SU-DHL-6 (cell line): ENCODE results near the gene SMARCD3.

Experiments used
- H2AFZ ChIP-seq: fragments of 200-600 bp; sonication (generic); 2 replicates; pipeline ENCODE4 v1.6.1; 2014; ENCODE audit warnings: low read depth, mild to moderate bottlenecking, moderate library complexity, mixed read lengths, antibody characterized with exemption, low read length; ENCODE audit not compliant: severe bottlenecking
- H3F3A ChIP-seq: fragments of 200-600 bp; shearing (Covaris generic); 2 replicates; pipeline ENCODE4 v1.6.0; 2016; ENCODE audit warnings: antibody characterized with exemption, mild to moderate bottlenecking; ENCODE audit not compliant: insufficient read depth
- H3K27ac ChIP-seq: fragments of 200-600 bp; sonication (generic); 2 replicates; pipeline ENCODE4 v1.5.1; 2016; ENCODE audit warnings: low read depth, mild to moderate bottlenecking, low read length, moderate library complexity, mixed read lengths
- H3K27me3 ChIP-seq: fragments of 200-600 bp; sonication (generic), shearing (Covaris generic); 2 replicates; pipeline ENCODE4 v1.6.0; 2014; ENCODE audit warnings: mild to moderate bottlenecking, low read length
- H3K36me3 ChIP-seq: fragments of 200-600 bp; sonication (generic); 2 replicates; pipeline ENCODE4 v1.6.1; 2014; ENCODE audit warnings: mild to moderate bottlenecking, low read length, mixed read lengths
- H3K4me2 ChIP-seq: fragments of 300-600, 200-600 bp; shearing (Covaris generic), sonication (generic); 2 replicates; pipeline ENCODE4 v1.6.0; 2014; ENCODE audit warnings: low read length, low read depth, mild to moderate bottlenecking; ENCODE audit not compliant: poor library complexity, severe bottlenecking
- H3K4me3 ChIP-seq: fragments of 200-600 bp; sonication (generic); 2 replicates; pipeline ENCODE4 v1.5.1; 2014; ENCODE audit warnings: antibody characterized with exemption, low read length, mild to moderate bottlenecking, mixed read lengths; ENCODE audit not compliant: insufficient read depth, poor library complexity, severe bottlenecking
- H3K79me2 ChIP-seq: fragments of 200-600 bp; sonication (generic); 2 replicates; pipeline ENCODE4 v1.6.1; 2014; ENCODE audit warnings: mild to moderate bottlenecking, low read length, moderate library complexity; ENCODE audit not compliant: insufficient read depth
- H3K9ac ChIP-seq: fragments of 200-600 bp; sonication (generic); 2 replicates; pipeline ENCODE4 v1.7.0; 2014; ENCODE audit warnings: mild to moderate bottlenecking, low read length
- H3K9me2 ChIP-seq: fragments of 200-600 bp; sonication (generic); replicated peaks from 2 replicates; pipeline ENCODE4 v1.6.1; 2014; ENCODE audit warnings: low read length; ENCODE audit not compliant: insufficient read depth
- H3K9me3 ChIP-seq: fragments of 200-600 bp; sonication (generic); 2 replicates; pipeline ENCODE4 v1.6.1; 2014; ENCODE audit warnings: low read length, mixed read lengths; ENCODE audit not compliant: insufficient read depth
- H4K20me1 ChIP-seq: fragments of 200-600 bp; sonication (generic); 2 replicates; pipeline ENCODE4 v1.6.1; 2014; ENCODE audit warnings: low read depth, mild to moderate bottlenecking, antibody characterized with exemption, low read length, moderate library complexity, mixed read lengths
- EZH2phosphoT487 ChIP-seq: fragments of 200-600 bp; sonication (generic), shearing (Covaris generic); conservative IDR thresholded peaks from 2 replicates; pipeline ENCODE4 v1.6.1; 2018; ENCODE audit warnings: mild to moderate bottlenecking, antibody characterized with exemption, low read length, moderate library complexity, mixed read lengths
- TF ChIP-seq, protein P1 (sequence below): fragments of 200-600 bp; sonication (generic); IDR thresholded peaks from one replicate; pipeline ENCODE4 v1.5.1; 2017; ENCODE audit warnings: antibody characterized with exemption, mild to moderate bottlenecking, low read length, moderate library complexity; ENCODE audit not compliant: insufficient read depth, poor library complexity, severe bottlenecking

Gene SMARCD3

DNA sequence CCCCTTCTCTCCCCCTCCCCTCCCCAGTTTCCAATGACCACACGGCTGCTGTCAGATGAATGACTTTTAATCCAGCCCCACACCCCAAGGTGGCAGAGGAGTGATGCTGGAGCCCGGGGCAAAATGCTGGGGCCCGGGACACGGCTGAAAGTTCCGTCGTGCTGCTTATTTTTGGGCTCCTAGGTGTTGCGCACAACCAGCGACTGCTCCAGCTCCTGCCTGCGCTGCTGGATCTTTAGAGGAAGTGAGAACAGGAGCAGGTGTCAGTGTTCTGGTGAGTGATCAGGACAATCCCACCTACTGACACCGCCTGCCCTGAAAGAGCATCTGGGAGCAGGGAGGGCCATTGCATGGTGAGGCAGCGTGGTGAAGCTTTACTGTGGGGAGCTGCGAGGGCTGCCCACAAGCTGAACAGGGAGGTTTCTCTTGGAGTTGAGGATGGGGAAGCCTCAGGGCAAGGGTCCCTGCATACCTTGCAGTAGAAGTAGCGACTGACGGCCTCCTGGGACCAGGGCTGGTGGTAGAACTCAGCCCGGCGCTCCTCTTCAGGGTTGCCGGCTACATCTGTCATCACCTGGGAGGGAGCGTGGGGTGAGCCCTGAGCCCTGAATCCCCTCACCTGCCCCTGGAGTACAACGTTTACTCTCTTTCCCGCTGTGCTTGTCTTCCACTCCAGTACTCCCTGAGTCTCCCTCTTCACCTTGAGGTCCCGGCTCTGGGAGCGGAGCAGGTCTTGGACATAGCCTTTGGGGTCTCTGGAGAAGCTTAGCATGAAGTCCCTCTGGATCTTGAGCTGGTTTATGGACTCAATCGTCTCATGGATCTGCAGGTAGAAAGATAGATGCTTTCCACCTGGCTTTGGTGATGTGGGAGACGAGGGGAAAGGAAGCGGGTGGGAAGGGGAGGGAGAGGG, 9.3 kb downstream of the SMARCD3 start:
- TF ChIP-seq, protein P1, sequence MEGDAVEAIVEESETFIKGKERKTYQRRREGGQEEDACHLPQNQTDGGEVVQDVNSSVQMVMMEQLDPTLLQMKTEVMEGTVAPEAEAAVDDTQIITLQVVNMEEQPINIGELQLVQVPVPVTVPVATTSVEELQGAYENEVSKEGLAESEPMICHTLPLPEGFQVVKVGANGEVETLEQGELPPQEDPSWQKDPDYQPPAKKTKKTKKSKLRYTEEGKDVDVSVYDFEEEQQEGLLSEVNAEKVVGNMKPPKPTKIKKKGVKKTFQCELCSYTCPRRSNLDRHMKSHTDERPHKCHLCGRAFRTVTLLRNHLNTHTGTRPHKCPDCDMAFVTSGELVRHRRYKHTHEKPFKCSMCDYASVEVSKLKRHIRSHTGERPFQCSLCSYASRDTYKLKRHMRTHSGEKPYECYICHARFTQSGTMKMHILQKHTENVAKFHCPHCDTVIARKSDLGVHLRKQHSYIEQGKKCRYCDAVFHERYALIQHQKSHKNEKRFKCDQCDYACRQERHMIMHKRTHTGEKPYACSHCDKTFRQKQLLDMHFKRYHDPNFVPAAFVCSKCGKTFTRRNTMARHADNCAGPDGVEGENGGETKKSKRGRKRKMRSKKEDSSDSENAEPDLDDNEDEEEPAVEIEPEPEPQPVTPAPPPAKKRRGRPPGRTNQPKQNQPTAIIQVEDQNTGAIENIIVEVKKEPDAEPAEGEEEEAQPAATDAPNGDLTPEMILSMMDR, result no peak
- TF ChIP-seq EZH2phosphoT487, result no peak
- Histone ChIP-seq H3K4me2 (no peak overlapping the region), H3K9ac (no peak overlapping the region), H3K79me2 (peaks cover 3% of the 10 kb centered on the region; the same call in 1 of the 2 replicates), H4K20me1 (no peaks in the 10 kb centered on the region), H3K4me3 (no peak overlapping the region), H2AFZ (no peak overlapping the region), H3K27ac (no peak overlapping the region), H3K9me3 (no peaks in the 10 kb centered on the region), H3F3A (no peaks in the 10 kb centered on the region), H3K36me3 (no peaks in the 10 kb centered on the region), H3K27me3 (no peaks in the 10 kb centered on the region), H3K9me2 (no peaks in the 10 kb centered on the region)

DNA sequence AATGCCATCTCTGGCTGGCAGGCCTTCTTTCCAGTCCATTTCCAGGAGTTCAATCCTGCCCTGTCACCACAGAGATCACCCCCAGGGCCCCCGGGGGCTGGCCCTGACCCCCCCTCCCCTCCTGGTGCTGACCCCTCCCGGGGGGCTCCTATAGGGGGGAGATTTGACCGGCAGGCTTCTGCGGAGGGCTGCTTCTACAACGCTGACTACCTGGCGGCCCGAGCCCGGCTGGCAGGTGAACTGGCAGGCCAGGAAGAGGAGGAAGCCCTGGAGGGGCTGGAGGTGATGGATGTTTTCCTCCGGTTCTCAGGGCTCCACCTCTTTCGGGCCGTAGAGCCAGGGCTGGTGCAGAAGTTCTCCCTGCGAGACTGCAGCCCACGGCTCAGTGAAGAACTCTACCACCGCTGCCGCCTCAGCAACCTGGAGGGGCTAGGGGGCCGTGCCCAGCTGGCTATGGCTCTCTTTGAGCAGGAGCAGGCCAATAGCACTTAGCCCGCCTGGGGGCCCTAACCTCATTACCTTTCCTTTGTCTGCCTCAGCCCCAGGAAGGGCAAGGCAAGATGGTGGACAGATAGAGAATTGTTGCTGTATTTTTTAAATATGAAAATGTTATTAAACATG, 10.2 kb downstream of the SMARCD3 start:
- Histone ChIP-seq H3K27ac (no peak overlapping the region), H3K4me3 (no peak overlapping the region), H3K4me2 (no peak overlapping the region), H2AFZ (no peak overlapping the region), H3K9me2 (no peaks in the 10 kb centered on the region), H3K9ac (no peak overlapping the region), H3F3A (no peaks in the 10 kb centered on the region), H3K79me2 (peaks cover 12% of the 10 kb centered on the region; the same call in 1 of the 2 replicates), H3K36me3 (no peaks in the 10 kb centered on the region), H3K27me3 (no peaks in the 10 kb centered on the region), H3K9me3 (no peaks in the 10 kb centered on the region), H4K20me1 (no peaks in the 10 kb centered on the region)
- TF ChIP-seq EZH2phosphoT487, result no peak
- TF ChIP-seq, protein P1, result no peak

DNA sequence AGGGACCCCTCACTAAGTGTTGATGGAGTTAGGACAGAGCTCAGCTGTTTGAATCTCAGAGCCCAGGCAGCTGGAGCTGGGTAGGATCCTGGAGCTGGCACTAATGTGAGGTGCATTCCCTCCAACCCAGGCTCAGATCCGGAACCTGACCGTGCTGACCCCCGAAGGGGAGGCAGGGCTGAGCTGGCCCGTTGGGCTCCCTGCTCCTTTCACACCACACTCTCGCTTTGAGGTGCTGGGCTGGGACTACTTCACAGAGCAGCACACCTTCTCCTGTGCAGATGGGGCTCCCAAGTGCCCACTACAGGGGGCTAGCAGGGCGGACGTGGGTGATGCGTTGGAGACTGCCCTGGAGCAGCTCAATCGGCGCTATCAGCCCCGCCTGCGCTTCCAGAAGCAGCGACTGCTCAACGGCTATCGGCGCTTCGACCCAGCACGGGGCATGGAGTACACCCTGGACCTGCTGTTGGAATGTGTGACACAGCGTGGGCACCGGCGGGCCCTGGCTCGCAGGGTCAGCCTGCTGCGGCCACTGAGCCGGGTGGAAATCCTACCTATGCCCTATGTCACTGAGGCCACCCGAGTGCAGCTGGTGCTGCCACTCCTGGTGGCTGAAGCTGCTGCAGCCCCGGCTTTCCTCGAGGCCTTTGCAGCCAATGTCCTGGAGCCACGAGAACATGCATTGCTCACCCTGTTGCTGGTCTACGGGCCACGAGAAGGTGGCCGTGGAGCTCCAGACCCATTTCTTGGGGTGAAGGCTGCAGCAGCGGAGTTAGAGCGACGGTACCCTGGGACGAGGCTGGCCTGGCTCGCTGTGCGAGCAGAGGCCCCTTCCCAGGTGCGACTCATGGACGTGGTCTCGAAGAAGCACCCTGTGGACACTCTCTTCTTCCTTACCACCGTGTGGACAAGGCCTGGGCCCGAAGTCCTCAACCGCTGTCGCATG, 11.0 kb downstream of the SMARCD3 start:
- H3K79me2 ChIP-seq, result peaks cover 20% of the 10 kb centered on the region

More for the DNA sequence above, 11.0 kb downstream of the SMARCD3 start:
- H3K4me3 ChIP-seq, result no peak overlapping the region
- TF ChIP-seq, protein P1, result no peak
- no peak for TF ChIP-seq EZH2phosphoT487
- H3K9me2 ChIP-seq, result no peaks in the 10 kb centered on the region
- H3K27me3 ChIP-seq, result no peaks in the 10 kb centered on the region
- no peaks in the 10 kb centered on the region for H3F3A ChIP-seq
- H4K20me1 ChIP-seq, result no peaks in the 10 kb centered on the region
- H3K36me3 ChIP-seq, result no peaks in the 10 kb centered on the region
- H2AFZ ChIP-seq, result no peak overlapping the region
- H3K9me3 ChIP-seq, result no peaks in the 10 kb centered on the region
- H3K27ac ChIP-seq, result no peak overlapping the region
- H3K4me2 ChIP-seq, result no peak overlapping the region
- H3K9ac ChIP-seq, result no peak overlapping the region
